T-helper 2 cell (primary cell): ENCODE data around the gene MED4.

Experiments used
- DNase-seq, 5 experiments: peaks; one replicate each; pipeline versions ENCODE4 v3.0.0 to v3.0.0-alpha.2; 2012 to 2022
- total RNA-seq, 2 donors: gene quantifications; one replicate each; lab custom pipeline; 2026; lab: John Stamatoyannopoulos, UW

MED4 gene, protein sequence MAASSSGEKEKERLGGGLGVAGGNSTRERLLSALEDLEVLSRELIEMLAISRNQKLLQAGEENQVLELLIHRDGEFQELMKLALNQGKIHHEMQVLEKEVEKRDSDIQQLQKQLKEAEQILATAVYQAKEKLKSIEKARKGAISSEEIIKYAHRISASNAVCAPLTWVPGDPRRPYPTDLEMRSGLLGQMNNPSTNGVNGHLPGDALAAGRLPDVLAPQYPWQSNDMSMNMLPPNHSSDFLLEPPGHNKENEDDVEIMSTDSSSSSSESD
- total RNA-seq, result 49.6 to 57.1 reads per million in 2 donors

GRCh38 chr13:48094781-48095502 lies at the start of gene MED4:
MED4 (minus strand) TSS chr13:48095104; CDS start chr13:48095078, 26 bp downstream.
- DNase-seq, result peak; percentile 94 to 97 (median 96)

GRCh38 chr13:48144413-48145035 lies 49.6 kb upstream of the MED4 start:
- no peak for DNase-seq

DNA sequence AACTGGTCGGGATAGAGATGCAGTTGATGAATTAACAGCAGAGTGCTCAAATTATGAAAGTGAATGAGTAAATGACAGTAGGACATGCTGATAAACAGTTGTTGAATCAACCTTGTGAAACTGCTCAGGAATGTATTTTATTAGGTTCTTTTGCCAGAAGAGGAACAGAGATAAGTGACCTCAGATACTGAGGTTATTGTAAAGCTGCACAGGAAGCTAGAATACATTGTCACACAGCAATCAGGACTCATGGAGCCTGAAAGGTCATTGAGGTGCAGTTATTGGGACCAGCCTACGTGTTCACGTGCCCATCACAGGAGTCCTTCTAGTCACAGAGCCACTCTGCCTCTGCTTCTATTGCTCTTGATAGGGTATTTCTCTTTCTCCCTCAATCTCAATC lies 47.5 kb upstream of the MED4 start:
- DNase-seq, result no peak

- DNase-seq, result no peak
Observed at GRCh38 chr13:48138270-48138669, 43.4 kb upstream of the MED4 start.

GRCh38 chr13:48132961-48133360 lies 38.1 kb upstream of the MED4 start:
- DNase-seq, result no peak

GRCh38 chr13:48131533-48131932 lies 36.6 kb upstream of the MED4 start:
- DNase-seq, result no peak

- peak in 3 of 5 experiments; percentile 4 to 71 (median 59) for DNase-seq
Observed at GRCh38 chr13:48126944-48127830, 32.3 kb upstream of the MED4 start.

- no peak for DNase-seq
Observed at GRCh38 chr13:48125794-48126228, 30.9 kb upstream of the MED4 start.

DNA sequence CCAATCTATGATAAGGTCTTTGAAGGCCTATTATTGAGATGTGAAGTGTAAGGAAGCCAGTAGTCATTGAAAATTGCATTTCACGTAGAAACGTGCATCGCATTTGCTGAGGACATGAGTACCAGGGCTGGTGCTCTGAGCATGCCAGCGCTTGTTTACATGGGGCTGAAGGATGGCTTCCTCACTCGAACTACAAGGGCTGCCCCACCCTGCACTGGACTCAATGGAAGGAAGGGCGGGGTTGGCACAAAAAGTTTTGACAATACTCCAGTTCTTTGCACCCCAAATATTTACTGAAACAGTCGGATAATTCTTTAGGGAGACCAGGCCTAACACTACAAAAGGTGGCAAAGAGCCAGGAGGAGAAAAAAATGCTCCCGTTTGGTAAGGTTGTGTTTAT lies 28.9 kb upstream of the MED4 start:
- no peak for DNase-seq

- no peak for DNase-seq
Observed at GRCh38 chr13:48121733-48122132, 26.8 kb upstream of the MED4 start.

- DNase-seq, result no peak
Observed at GRCh38 chr13:48120241-48120640, 25.3 kb upstream of the MED4 start.

DNA sequence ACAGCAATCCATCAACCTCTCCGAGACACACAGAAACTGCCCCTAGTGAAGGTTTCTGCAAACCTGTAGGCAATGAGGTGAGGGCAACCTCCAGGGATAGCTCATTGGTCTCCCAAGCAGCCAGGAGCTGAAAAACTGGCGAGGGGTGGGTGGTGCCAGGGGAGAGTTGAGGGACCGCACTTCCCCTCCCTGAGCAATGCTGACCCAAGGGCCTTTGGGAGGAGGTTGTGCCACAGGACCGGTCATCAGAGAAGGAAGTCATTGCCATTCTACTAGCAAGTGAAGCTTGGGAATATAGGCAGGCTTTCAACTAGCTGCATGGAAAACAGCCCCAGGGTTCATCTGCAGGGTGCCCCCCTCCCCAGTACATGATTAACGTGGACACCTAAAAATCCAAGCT lies 23.1 kb upstream of the MED4 start:
- DNase-seq, result no peak

- DNase-seq, result no peak
Observed at GRCh38 chr13:48116808-48117207, 21.9 kb upstream of the MED4 start.

- no peak for DNase-seq
Observed at GRCh38 chr13:48113756-48114130, 18.8 kb upstream of the MED4 start.

- DNase-seq, result no peak
Observed at GRCh38 chr13:48112896-48113755, 18.2 kb upstream of the MED4 start.

GRCh38 chr13:48110931-48111721 lies 16.2 kb upstream of the MED4 start:
- no peak for DNase-seq

DNA sequence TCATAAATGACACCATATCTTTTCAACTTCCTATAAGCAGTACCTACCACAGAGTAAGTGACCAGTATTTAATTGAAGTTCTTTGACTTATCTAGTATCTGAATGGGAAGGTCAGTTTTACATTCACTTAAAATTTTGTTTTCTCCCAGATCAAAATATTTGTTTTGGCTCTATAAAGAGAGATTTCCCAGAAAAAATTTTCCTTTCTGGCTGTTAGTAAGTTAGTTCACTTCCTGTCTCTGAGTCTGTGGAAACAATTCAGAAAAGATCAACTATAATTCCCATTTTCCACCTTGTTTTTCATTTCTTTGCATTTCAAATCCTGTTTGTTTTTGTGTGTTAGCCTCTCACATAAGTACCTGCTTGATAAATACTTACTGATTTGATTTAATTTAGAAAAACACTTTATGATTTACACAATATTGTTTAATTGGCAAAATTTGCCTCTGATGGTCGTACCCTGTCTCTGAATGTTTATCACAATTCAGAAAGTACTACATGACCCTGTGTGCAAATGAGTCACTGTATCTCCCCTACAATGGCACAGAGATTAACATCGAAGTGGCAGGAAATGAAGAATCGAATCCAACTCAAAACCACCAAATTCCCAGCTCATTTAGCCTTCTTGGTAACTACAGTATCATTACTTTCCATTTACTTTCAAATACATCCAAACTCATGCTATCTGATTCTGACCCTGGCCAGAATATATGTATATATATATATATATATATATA lies 15.4 kb upstream of the MED4 start:
- DNase-seq, result no peak

DNA sequence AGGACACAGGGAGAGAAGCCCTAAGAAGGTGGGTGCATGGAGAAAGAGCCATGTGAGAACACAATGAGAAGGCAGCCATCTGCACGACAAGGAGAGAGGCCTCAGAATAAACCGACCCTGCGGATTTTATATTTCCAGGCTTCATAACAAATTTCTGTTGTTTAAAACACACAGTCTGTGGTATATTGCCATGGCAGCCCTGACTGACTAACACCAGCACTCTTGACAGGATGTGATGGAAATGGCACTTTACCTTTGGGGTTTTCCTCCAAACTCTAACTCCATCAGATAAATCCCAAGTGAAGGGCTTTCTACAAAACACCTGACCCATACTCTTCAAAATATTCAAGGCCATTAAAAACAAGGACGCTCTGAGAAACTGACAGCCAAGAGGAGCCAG lies 13.2 kb upstream of the MED4 start:
- DNase-seq, result no peak

DNA sequence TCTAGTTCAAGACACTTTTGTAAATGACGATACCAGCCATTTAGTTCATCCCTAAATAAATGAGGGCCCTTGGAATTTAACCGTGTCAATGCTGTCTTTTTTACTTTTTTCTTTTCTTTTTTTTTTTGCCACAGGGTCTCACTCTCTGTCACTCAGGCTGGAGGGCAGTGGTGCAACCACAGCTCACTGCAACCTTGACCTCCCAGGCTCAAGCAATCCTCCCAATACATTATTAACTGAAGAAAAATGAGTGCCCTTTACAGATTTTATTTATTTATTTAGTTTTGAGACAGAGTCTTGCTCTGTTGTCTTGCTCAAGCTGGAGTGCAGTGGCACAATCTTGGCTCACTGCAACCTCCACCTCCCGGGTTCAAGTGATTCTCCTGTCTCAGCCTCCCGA lies 2.9 kb upstream of the MED4 start:
- no peak for DNase-seq

DNA sequence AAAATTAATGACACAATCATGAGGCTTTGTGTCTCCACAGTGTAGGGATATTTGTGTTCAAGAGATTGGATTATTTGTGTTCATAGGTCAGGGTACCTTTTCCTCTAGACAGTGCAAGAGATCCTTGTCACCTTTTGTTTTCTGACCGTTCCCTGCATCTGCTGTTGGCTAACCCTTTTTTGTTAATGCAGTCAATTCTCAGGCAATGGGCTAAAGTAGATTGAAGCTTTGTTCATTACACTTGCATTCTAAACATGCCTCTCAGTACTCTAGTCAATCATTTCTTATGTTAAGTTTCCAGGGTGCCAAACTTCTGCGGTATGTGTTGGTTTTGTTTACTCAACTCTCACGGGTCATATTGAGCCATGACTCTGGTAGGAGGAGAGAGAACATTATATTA lies 1.8 kb upstream of the MED4 start:
- no peak for DNase-seq
